ENCODE data around the gene IPO9. TPM values are rescaled to one million over a fixed set of nuclear protein-coding genes. Genes with fewer than 3 reads are reported as not detected.

Gene IPO9
- total and polyA plus RNA-seq, 2 experiments from 2014 or later, result 47.6 to 87.4 TPM

DNA sequence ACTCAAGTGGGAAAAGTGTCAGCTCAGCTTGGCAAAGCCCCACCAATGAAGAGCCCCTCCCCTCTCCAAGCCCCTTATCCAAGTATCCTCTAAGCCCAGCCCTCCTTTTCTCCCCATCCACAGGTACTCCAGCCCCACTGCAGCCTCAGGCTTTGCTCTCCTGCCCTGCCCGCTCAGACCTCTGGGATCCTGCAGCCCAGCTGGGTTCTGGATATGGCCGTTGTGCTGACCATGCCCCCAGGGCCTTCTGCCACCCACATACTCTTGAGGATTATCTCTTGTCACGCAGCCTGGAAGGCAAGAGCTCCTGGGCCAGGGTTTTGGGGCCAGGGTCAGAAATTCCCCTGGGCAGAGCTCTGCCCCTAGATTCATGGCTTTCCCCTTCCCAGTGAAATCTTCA is 64.5 kb downstream of the IPO9 start:
- H3K4me2 ChIP-seq, result no peak overlapping the region
- H3K27ac Mint-ChIP-seq, result no peak overlapping the region; the same call in 1 of the 2 replicates
- H3K4me1 Mint-ChIP-seq, result peaks cover 40% of the 10 kb centered on the region
- ATAC-seq, result no peak
- no peak overlapping the region for H2AFZ ChIP-seq
- no peak for DNase-seq (ENCODE audit: low spot score)
- H3K4me1 ChIP-seq (ENCODE audit: insufficient read depth), result peaks cover 16% of the 10 kb centered on the region
- no peaks in the 10 kb centered on the region for H3K9me3 Mint-ChIP-seq
- H3F3A ChIP-seq (replicated peaks; ENCODE audit: low read depth), result no peaks in the 10 kb centered on the region
- H3K36me3 Mint-ChIP-seq (ENCODE audit: low read depth), result no peaks in the 10 kb centered on the region
- no peaks in the 10 kb centered on the region for H4K20me1 ChIP-seq (replicated peaks; ENCODE audit: insufficient read depth)
- TF ChIP-seq, protein P1, sequence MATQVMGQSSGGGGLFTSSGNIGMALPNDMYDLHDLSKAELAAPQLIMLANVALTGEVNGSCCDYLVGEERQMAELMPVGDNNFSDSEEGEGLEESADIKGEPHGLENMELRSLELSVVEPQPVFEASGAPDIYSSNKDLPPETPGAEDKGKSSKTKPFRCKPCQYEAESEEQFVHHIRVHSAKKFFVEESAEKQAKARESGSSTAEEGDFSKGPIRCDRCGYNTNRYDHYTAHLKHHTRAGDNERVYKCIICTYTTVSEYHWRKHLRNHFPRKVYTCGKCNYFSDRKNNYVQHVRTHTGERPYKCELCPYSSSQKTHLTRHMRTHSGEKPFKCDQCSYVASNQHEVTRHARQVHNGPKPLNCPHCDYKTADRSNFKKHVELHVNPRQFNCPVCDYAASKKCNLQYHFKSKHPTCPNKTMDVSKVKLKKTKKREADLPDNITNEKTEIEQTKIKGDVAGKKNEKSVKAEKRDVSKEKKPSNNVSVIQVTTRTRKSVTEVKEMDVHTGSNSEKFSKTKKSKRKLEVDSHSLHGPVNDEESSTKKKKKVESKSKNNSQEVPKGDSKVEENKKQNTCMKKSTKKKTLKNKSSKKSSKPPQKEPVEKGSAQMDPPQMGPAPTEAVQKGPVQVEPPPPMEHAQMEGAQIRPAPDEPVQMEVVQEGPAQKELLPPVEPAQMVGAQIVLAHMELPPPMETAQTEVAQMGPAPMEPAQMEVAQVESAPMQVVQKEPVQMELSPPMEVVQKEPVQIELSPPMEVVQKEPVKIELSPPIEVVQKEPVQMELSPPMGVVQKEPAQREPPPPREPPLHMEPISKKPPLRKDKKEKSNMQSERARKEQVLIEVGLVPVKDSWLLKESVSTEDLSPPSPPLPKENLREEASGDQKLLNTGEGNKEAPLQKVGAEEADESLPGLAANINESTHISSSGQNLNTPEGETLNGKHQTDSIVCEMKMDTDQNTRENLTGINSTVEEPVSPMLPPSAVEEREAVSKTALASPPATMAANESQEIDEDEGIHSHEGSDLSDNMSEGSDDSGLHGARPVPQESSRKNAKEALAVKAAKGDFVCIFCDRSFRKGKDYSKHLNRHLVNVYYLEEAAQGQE (IDR thresholded peaks at IDR 0.05; ENCODE audit: unreplicated experiment), result no peak
- TF ChIP-seq NANOG (IDR thresholded peaks at IDR 0.05; ENCODE audit: borderline replicate concordance), result no peak
- TF ChIP-seq ZNF114 (CRISPR knock-in tag; IDR thresholded peaks at IDR 0.05), result no peak
- TF ChIP-seq, protein P2, sequence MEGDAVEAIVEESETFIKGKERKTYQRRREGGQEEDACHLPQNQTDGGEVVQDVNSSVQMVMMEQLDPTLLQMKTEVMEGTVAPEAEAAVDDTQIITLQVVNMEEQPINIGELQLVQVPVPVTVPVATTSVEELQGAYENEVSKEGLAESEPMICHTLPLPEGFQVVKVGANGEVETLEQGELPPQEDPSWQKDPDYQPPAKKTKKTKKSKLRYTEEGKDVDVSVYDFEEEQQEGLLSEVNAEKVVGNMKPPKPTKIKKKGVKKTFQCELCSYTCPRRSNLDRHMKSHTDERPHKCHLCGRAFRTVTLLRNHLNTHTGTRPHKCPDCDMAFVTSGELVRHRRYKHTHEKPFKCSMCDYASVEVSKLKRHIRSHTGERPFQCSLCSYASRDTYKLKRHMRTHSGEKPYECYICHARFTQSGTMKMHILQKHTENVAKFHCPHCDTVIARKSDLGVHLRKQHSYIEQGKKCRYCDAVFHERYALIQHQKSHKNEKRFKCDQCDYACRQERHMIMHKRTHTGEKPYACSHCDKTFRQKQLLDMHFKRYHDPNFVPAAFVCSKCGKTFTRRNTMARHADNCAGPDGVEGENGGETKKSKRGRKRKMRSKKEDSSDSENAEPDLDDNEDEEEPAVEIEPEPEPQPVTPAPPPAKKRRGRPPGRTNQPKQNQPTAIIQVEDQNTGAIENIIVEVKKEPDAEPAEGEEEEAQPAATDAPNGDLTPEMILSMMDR (conservative IDR thresholded peaks at IDR 0.05; ENCODE audit: low read depth in 2 of 2), result no peak
- TF ChIP-seq EZH2phosphoT487 (IDR thresholded peaks at IDR 0.05; ENCODE audit: unreplicated experiment), result no peak
- TF ChIP-seq JUNB (IDR thresholded peaks at IDR 0.05; ENCODE audit: unreplicated experiment), result no peak
- TF ChIP-seq, protein P3, sequence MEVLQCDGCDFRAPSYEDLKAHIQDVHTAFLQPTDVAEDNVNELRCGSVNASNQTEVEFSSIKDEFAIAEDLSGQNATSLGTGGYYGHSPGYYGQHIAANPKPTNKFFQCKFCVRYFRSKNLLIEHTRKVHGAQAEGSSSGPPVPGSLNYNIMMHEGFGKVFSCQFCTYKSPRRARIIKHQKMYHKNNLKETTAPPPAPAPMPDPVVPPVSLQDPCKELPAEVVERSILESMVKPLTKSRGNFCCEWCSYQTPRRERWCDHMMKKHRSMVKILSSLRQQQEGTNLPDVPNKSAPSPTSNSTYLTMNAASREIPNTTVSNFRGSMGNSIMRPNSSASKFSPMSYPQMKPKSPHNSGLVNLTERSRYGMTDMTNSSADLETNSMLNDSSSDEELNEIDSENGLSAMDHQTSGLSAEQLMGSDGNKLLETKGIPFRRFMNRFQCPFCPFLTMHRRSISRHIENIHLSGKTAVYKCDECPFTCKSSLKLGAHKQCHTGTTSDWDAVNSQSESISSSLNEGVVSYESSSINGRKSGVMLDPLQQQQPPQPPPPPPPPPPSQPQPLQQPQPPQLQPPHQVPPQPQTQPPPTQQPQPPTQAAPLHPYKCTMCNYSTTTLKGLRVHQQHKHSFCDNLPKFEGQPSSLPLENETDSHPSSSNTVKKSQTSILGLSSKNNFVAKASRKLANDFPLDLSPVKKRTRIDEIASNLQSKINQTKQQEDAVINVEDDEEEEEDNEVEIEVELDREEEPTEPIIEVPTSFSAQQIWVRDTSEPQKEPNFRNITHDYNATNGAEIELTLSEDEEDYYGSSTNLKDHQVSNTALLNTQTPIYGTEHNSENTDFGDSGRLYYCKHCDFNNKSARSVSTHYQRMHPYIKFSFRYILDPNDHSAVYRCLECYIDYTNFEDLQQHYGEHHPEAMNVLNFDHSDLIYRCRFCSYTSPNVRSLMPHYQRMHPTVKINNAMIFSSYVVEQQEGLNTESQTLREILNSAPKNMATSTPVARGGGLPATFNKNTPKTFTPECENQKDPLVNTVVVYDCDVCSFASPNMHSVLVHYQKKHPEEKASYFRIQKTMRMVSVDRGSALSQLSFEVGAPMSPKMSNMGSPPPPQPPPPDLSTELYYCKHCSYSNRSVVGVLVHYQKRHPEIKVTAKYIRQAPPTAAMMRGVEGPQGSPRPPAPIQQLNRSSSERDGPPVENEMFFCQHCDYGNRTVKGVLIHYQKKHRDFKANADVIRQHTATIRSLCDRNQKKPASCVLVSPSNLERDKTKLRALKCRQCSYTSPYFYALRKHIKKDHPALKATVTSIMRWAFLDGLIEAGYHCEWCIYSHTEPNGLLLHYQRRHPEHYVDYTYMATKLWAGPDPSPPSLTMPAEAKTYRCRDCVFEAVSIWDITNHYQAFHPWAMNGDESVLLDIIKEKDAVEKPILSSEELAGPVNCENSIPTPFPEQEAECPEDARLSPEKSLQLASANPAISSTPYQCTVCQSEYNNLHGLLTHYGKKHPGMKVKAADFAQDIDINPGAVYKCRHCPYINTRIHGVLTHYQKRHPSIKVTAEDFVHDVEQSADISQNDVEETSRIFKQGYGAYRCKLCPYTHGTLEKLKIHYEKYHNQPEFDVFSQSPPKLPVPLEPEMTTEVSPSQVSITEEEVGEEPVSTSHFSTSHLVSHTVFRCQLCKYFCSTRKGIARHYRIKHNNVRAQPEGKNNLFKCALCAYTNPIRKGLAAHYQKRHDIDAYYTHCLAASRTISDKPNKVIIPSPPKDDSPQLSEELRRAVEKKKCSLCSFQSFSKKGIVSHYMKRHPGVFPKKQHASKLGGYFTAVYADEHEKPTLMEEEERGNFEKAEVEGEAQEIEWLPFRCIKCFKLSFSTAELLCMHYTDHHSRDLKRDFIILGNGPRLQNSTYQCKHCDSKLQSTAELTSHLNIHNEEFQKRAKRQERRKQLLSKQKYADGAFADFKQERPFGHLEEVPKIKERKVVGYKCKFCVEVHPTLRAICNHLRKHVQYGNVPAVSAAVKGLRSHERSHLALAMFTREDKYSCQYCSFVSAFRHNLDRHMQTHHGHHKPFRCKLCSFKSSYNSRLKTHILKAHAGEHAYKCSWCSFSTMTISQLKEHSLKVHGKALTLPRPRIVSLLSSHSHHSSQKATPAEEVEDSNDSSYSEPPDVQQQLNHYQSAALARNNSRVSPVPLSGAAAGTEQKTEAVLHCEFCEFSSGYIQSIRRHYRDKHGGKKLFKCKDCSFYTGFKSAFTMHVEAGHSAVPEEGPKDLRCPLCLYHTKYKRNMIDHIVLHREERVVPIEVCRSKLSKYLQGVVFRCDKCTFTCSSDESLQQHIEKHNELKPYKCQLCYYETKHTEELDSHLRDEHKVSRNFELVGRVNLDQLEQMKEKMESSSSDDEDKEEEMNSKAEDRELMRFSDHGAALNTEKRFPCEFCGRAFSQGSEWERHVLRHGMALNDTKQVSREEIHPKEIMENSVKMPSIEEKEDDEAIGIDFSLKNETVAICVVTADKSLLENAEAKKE (CRISPR knock-in tag; IDR thresholded peaks at IDR 0.05), result no peak
- TF ChIP-seq, protein P4, sequence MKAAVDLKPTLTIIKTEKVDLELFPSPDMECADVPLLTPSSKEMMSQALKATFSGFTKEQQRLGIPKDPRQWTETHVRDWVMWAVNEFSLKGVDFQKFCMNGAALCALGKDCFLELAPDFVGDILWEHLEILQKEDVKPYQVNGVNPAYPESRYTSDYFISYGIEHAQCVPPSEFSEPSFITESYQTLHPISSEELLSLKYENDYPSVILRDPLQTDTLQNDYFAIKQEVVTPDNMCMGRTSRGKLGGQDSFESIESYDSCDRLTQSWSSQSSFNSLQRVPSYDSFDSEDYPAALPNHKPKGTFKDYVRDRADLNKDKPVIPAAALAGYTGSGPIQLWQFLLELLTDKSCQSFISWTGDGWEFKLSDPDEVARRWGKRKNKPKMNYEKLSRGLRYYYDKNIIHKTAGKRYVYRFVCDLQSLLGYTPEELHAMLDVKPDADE (IDR thresholded peaks at IDR 0.05), result no peak
- no peak for TF ChIP-seq CREB1 (CRISPR knock-in tag; IDR thresholded peaks at IDR 0.05; ENCODE audit: low read depth)
- no peak for TF ChIP-seq POLR2AphosphoS5 (IDR thresholded peaks at IDR 0.05; ENCODE audit: low read depth)
- TF ChIP-seq ZNF331 (CRISPR knock-in tag; IDR thresholded peaks at IDR 0.05; ENCODE audit: low read depth), result no peak
- TF ChIP-seq STAT1 (IDR thresholded peaks at IDR 0.05; ENCODE audit: unreplicated experiment), result no peak
- TF ChIP-seq EZH2 (IDR thresholded peaks at IDR 0.05; ENCODE audit: low read depth, unreplicated experiment), result no peak
- H3K27ac ChIP-seq (ENCODE audit: low read depth), result no peak overlapping the region
- no peak overlapping the region for H3K4me3 ChIP-seq
- peaks cover 18% of the 10 kb centered on the region for H3K27me3 Mint-ChIP-seq (ENCODE audit: insufficient read depth, low read depth, poor library complexity)
- no peaks in the 10 kb centered on the region for H3K9me2 ChIP-seq (ENCODE audit: insufficient read depth)
- H3K36me3 ChIP-seq (ENCODE audit: insufficient read depth), result no peaks in the 10 kb centered on the region
- no peak overlapping the region; the same call in 2 of the 3 replicates for H3K4me3 Mint-ChIP-seq
- no peaks in the 10 kb centered on the region for H3K79me2 ChIP-seq (replicated peaks; ENCODE audit: insufficient read depth)
- H3K27me3 ChIP-seq (ENCODE audit: insufficient read depth), result peaks cover 16% of the 10 kb centered on the region

All from GM23338 (cell line).